Astrocyte of the hippocampus (primary cell): Measurements from ENCODE around the gene L2HGDH.
"Not testable (repeated sequence)": the region's sequence is repeated elsewhere in the genome, so short reads cannot be mapped to it uniquely, and the experiment has no call there.

ENCODE experiments used
- DNase-seq: peaks from one replicate; pipeline ENCODE4 v3.0.0; 2011; ENCODE audit warnings: low read depth, low spot score

Gene L2HGDH

DNA sequence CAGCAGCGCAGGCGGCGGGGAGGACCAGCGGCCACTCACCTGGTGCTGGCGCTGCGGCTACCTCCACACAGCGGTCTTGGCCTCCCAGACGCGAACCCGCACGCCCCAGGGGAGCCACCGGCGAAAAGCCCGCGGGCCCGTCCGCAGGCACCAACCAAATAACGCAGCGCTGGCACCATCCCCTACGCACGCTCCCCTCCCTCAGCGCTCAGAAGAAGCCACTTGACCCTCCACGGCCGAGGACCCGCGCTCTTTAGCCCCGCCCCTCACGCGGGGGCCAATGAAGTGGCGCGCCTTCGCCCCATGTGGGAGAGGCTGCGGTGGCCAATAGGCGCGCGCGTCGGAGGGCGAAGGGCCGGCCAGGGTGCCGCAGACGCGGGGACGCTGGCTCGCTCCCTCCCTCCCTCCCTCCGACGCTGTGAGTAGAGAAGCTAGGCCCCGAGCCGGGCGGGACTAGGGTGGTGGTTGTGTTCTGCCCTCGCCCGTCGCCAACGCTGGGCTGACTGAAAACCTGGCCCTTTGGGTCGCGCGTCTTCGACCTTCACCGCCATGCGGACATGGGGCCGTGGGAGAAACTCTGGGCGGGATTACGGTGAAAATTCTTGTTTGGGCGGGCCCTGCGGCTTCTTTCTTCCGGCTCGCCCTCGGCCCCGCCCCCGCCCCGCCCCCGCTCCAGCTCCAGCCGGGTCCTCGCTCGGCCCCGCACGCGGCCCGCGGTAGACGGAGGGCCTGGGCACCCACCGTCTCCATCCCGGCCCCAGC, at the start of gene L2HGDH, which contains the start of gene DMAC2L:
Gene L2HGDH (minus strand): TSS at position 258 of the 762 bp plus-strand sequence. CDS start 79 bp downstream, at position 179.
Gene DMAC2L (plus strand): TSS at position 353 of the 762 bp plus-strand sequence. CDS start 9,164 bp downstream, outside the sequence.
- DNase-seq = peak; percentile 98

GRCh38 chr14:50360851-50361250, 48.8 kb upstream of the L2HGDH start:
- no peak for DNase-seq

GRCh38 chr14:50360093-50360492, 48.1 kb upstream of the L2HGDH start:
- DNase-seq = no peak

- DNase-seq = no peak
Observed at GRCh38 chr14:50359631-50360030, 47.6 kb upstream of the L2HGDH start.

DNA sequence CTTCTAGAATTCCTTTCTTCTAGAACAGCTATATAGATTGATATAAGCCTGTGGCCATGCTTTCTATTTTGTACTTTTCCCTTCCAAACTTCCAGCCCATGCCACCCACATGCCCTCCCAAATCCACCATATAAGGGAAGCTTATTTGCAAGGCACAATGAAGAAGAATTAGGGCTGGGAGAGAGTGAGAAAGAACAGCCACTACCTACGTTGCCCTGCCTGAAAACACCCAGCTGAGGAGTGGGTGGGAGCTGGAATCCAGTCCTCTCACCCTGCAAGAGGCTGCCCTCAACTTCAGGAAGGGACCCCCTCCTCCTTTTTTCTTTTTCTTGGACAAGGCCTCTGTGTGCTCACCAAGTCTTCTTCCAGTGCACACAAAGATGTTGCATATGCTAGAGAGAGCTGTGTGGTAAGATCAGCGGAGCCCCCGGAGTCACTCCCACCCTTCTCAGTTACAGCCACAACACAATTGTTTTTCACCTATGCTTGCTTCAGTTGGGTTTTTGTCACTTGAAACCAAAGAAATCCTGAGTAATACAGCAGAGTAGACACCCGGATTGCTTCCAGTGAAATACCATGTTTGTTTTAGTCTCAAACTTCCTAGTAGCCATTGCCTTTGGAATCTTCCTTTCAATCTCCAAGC, 45.8 kb upstream of the L2HGDH start:
- DNase-seq = no peak

GRCh38 chr14:50357124-50357523, 45.1 kb upstream of the L2HGDH start:
- DNase-seq = no peak

GRCh38 chr14:50356283-50356682, 44.3 kb upstream of the L2HGDH start:
- not testable (repeated sequence) for DNase-seq

GRCh38 chr14:50355692-50356091, 43.7 kb upstream of the L2HGDH start:
- no peak for DNase-seq

DNA sequence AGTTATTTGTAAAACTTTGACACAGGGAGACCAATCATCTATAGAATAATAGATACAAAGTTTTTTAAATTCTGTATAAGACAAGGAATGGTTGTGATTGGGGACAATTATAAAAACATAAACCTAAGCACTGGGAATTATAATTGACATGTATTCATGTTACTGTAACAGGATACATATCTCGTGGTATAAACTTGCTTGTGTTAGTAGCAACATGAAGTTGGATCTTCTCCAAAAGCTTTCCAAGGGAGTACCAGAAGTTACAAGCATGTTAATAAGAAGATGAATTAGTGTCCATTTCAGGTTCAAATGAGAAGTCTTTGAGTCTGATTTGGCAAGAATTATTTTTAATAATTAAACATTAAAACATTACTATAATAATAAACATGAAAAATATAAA, 42.5 kb upstream of the L2HGDH start:
- no peak for DNase-seq

- DNase-seq = no peak
Observed at GRCh38 chr14:50353126-50353525, 41.1 kb upstream of the L2HGDH start.

DNA sequence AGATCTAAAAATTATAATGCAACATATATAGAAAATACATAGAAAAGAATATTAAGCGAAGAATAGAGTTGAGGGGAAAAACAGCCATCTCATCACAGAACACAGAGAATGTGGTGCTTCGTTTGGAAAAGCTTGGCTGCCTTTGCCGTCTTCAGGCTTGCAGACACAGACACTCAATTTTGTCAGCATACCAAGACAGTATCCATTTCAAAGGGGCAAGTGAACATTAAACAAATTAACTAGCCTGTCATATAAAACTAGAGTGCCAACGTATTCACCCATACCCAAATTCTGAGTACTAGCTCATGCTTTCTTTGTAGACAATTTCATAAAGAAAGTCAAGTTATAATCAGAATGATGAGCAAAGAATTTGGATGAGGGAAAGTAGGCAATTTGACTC, 40.6 kb upstream of the L2HGDH start:
- no peak for DNase-seq

DNA sequence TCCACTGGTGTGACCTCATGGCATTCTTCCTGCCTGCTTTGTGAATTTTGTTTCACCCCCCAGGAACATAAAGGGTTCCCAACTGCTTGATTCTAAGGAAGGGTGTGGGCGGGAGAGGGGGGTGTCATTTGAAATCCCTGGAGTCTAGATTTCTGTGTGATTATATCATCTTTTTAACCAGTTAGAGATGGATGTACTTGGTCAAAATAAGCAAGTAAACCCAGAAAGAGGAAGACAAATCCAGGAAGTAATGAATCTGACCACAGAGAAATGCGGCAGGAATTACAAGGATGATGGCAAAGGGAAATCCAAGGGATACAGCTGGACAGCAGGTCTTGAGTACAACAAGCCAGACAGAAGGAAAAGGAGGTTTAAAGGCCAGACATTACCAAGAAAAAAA, 38.9 kb upstream of the L2HGDH start:
- DNase-seq = peak; percentile 35

- no peak for DNase-seq
Observed at GRCh38 chr14:50348933-50349332, 36.9 kb upstream of the L2HGDH start.

GRCh38 chr14:50347521-50347920, 35.5 kb upstream of the L2HGDH start:
- peak; percentile 32 for DNase-seq

DNA sequence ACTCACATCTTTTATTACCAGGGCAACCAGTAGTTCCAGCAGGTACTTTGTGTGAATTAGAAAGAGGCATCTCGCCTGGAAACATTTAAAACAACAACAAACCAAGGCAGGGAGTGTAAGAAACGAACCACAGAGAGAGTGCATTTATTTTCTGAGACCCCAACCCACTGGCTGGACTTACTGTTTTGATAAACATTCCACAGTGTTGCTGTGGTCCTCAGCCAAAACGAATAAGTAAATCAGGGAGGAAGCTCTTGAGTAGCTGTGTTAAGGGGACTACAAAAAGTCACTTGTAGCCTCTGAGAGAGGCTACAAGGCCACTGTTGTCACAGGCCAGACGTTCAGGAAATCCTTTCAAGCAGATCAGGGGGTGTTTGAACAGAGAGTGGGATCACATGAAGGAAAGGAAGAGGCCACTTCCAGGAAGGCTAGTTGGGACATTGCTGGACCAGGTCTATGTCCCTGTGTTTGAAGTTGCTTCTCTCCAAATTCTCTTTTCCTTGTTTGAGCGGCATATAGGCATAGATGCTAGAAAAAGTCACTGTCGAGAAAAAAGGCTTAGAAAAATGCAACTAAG, 33.9 kb upstream of the L2HGDH start:
- DNase-seq = peak; percentile 77

GRCh38 chr14:50344876-50345563, 33.0 kb upstream of the L2HGDH start:
- DNase-seq = no peak

- no peak for DNase-seq
Observed at GRCh38 chr14:50344116-50344775, 32.2 kb upstream of the L2HGDH start.

DNA sequence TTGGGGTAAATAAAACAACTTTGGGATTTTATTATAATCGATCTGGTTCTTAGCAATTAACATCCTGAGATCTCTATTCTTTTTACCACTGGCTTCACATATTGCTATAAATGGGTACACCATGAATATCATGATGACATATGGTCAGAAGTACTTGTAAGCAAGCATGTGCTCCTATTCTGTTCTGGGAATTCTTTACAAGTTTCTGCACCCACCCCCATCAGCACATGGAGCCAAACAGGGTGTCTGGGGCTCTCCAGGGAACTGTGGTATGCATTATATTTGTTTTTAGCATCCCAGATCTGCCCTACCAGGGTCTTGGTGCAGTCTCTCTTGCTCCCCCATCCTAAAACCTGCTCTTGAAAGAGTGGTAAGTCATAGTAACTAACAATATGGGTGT, 31.4 kb upstream of the L2HGDH start:
- DNase-seq = no peak

GRCh38 chr14:50342221-50343078, 30.4 kb upstream of the L2HGDH start:
- DNase-seq = peak; percentile 84

DNA sequence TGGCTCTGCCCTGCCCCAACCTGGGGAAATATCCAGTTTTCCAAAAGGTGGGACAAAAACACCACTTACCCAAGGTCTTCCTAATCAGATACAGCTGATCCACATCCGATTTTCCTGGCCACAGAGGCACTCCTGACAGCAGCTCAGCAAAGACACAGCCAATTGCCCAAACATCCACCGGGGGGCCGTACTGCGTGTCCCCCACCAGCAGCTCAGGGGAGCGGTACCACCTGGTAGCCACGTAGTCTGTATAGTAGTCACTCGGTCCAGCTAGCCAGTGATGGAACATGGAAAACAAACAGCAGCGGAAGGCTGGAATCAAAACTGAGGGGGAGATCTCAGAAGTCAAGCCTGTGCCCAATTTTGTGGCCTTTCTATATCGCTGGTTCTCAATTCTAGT, 28.9 kb upstream of the L2HGDH start:
- DNase-seq = no peak

- DNase-seq = no peak
Observed at GRCh38 chr14:50340045-50340444, 28.0 kb upstream of the L2HGDH start.
